SW480 (cell line): ENCODE measurements around the gene FBXW11.
A peak's percentile ranks its signal among the peaks of the same experiment; 100 is the strongest.
"Not testable (repeated sequence)": the region's sequence is repeated elsewhere in the genome, so short reads cannot be mapped to it uniquely, and the experiment has no call there.

Experiments used
- DNase-seq: peaks from one replicate; pipeline ENCODE4 v3.0.0-alpha.2; 2016; ENCODE audit warnings: low spot score

FBXW11 gene

DNA sequence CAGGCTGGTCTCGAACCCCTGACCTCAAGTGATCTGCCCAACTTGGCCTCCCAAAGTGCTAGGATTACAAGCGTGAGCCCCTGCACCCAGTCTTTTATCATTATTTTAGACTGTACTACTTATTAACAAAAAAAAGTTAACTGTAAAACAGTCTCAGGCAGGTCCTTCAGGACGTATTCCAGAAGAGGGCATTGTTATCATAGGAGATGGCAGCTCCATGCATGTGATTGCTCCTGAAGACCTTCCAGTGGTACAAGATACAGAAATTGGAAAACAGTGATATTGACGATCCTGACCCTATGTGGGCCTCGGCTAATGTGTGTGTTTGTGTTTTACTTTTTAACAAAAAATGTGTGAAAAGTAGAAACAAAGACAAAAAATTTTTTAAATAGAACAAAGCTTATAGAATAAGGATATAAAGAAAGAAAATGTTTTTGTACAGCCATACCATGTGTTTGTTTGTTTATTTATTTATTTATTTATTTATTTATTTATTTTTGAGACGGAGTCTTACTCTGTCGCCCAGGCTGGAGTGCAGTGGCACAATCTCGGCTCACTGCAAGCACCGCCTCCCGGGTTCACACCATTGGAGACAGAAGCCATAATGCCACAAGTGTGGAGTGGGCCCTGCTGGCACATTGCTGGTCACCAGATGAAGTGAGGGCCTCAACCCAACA lies 13.8 kb upstream of the FBXW11 start:
- DNase-seq, result not testable (repeated sequence)

- no peak for DNase-seq
Measured at GRCh38 chr5:172015346-172015745, 8.9 kb upstream of the FBXW11 start.

- peak; percentile 42 for DNase-seq
Measured at GRCh38 chr5:172010278-172010677, 3.8 kb upstream of the FBXW11 start.

DNA sequence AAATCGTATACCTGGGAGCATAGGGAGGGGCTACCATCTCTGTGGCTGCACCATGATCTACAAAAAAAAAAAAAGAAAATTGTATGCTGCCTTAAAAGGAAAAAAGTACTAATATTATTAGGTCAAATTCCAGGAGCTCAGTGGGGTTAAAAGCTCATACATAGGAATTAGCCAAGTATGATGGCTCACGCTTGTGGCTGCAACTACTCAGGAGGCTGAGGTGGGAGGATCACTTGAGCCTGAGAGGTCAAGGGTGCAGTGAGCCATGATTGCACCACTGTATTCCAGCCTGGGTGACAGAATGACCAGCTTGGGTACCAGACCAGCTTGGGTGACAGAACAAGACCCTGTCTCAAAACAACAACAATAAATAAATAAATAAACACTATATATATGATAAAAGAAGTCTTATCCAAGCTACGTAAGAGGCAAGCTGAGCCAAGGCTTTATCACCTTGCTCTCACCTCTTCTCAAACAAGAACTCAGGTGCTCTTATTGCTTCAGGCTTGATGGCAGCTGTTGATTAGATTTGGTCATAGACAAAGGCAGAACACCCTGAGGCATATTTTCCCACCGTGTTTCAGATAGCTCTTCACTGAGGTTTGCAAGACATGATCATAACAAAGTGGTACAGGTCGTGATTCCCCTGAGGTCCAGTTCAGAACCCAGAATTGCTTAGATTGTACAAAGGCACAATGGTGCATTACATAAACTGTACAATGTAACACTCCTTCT lies 3.3 kb upstream of the FBXW11 start:
- DNase-seq, result no peak

DNA sequence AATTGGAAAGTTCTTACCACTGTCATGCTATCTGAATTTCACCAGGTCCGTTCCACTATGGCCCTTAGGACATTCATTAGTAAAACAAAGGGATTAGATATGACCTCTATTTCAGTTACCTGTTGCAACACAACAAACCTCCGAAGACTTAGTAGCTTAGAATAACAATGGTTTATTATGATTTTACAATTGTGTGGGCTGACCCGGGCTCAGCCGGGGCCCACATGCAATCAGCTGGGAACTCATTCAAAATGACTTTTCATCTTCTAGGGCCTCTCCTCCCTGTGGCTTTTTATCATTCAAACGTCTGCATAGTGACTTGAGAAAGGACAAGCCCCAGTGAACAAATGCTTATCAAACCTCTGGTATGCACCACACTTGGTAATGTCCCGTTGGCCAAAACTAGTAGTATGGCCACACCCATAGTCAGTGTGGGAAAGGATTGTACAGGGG lies 2.3 kb upstream of the FBXW11 start:
- peak; percentile 31 for DNase-seq

GRCh38 chr5:172008111-172008455 lies 1.6 kb upstream of the FBXW11 start:
- DNase-seq, result no peak

DNA sequence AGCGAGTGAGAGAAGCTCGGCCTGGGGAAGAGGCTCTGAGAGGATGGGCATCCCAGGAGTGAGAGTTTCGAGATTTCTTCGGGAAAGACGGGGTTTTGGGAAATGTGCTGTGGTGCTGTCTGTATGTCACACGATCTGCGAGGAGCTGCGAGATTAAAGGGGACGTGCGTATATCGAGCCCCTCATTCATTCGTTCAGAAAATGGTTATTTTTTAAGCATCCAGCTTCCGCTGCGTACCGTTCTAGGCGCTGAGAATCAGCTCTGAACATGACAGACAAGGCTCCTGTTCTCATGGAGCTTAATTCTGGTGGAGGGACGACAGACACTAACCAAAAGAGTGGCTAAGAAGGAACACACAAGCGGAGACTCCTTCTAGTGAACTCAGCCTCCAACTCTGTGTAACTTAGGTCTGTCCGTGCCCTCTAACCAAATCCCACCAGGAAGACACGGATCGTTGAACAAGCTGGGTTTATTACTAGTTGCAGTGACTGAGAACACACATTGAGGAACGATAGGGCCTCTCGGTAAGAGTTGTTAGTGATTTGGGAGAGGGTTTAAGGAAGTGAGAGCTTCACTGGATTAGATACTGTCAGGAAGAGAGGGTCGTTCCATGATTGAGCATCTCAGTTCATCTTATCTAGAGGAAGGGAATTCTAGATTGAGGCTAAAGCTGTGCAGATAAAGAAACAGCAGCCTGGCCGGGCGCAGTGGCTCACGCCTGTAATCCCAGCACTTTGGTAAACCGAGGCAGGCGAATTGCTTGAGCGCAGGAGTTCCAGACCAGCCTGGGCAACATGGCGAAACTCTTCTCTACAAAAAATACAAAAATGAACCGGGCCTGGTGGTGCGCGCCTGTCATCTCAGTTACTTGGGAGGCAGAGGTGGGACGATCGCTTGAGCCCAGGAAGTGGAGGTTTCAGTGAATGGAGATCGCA lies 1.0 kb upstream of the FBXW11 start:
- DNase-seq, result no peak

GRCh38 chr5:172005708-172006320 lies 624 bp downstream of the FBXW11 start:
- DNase-seq, result peak; percentile 25

DNA sequence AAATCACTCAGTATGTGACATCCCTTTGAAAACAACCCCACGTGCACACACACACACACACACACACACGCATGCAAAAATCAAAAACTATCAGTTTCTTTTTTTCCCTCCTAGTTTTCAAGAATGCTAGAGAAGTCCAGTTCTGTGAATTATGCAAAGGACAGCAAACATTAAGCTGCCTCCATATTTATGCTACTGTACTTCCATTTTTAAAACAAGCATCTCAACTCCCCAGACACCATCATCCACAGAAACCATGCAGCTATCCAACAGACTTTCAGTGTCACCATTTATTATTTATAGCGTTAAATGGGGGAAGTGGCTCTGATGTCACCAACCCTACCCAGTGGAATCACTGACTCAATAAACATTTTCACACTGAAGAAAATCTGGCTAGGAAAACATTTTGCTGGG lies 1.6 kb downstream of the FBXW11 start:
- DNase-seq, result no peak

GRCh38 chr5:172003746-172004145 lies 2.7 kb downstream of the FBXW11 start:
- no peak for DNase-seq

- no peak for DNase-seq
Measured at GRCh38 chr5:172002840-172003512, 3.5 kb downstream of the FBXW11 start.

GRCh38 chr5:172002310-172002709 lies 4.1 kb downstream of the FBXW11 start:
- DNase-seq, result peak; percentile 39

GRCh38 chr5:171999877-172000276 lies 6.6 kb downstream of the FBXW11 start:
- DNase-seq, result no peak

DNA sequence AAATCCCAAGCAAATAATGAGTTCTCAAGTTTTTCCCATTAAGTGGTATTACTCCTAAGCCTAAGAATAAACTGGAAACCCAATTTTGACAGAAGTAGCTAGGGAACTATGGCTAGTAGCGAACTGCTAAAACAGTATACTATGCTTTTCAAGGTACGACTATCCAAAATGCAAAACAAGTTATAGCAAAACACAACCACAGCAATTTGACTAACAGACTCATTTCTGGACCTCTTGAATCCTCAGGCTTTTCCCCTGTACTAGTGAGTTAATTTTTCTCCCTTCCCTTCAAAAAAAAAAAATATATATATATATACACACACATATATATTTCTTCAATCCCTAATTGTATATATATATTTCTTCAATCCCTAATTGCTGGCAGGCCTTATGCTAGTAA lies 7.3 kb downstream of the FBXW11 start:
- no peak for DNase-seq

DNA sequence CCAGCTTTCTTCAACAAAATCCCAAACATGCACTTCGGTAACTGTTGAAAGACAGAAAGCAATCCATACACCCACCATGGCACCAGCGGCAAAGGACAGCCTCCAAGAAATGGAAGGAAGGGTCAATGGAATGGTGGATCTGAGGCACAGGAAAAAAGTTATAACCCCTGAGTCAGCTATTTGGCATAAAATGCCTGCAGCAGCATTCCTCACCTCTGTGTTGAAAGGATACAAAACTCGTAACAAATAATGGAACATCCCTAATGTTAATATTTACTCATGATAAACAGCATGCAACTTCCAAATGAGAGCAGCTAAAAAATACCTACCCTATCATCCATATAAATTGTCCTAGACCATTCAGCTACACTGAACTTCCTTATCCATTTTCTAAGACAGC lies 9.4 kb downstream of the FBXW11 start:
- DNase-seq, result no peak

GRCh38 chr5:171992813-171993212 lies 13.6 kb downstream of the FBXW11 start:
- no peak for DNase-seq

- no peak for DNase-seq
Measured at GRCh38 chr5:171992305-171992704, 14.1 kb downstream of the FBXW11 start.

DNA sequence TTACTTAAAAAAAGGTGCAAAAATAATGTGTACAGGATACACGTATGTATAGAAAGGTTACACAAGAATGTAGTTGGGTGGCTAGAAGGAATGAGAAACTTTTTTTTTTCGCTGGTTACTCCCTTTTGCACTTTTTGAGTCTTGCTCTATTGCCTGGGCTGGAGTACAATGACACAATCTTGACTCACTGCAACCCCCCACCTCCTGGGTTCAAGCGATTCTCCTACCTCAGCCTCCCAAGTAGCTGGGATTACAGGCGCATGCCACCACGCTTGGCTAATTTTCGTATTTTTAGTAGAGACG lies 15.8 kb downstream of the FBXW11 start:
- no peak for DNase-seq

GRCh38 chr5:171989946-171990712 lies 16.3 kb downstream of the FBXW11 start:
- DNase-seq, result no peak

DNA sequence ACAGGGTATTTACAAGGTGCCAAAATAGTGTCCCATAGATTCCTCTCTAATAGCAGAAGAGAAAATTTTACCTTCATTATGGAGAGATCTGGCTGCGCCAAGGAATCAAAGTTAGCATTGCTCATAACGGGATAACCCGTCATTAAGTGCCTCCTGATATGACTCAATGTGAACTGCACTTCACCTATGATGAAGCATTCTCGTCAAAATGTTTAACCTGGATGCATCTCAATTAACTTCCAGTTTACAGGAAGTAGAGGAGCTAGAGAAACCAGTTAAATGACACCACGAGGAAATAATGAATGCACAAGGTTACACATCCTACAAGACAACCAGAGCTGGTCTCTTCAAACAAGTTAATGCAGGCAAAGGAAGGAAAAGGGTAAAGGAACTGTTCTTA lies 17.2 kb downstream of the FBXW11 start:
- DNase-seq, result no peak

GRCh38 chr5:171986772-171987171 lies 19.7 kb downstream of the FBXW11 start:
- DNase-seq, result no peak
